PC-9 (cell line): ENCODE measurements around the gene RGS3. TPM values are rescaled to one million over a fixed set of nuclear protein-coding genes. Genes with fewer than 3 reads are reported as not detected.
A peak's percentile ranks its signal among the peaks of the same experiment; 100 is the strongest.

Experiments
- BruUV-seq: library from RNA; stranded (reverse); fragments of 400-500 nt; replicated peaks from 2 replicates; lab custom pipeline; 2021; lab: Mats Ljungman, UMichigan
- CTCF ChIA-PET: fragments of 300-600 bp; sonication (Branson Sonifier 250); formaldehyde crosslinking; loops from one replicate; lab custom pipeline; 2022; ENCODE audit warnings: antibody characterized with exemption; lab: Charles Lee
- POLR2A ChIA-PET: fragments of 300-600 bp; sonication (Branson Sonifier 250); formaldehyde crosslinking; loops from one replicate; lab custom pipeline; 2022; ENCODE audit warnings: antibody characterized with exemption; ENCODE audit not compliant: unreplicated experiment; lab: Charles Lee
- DNase-seq, 2 experiments: peaks; one replicate each; pipeline versions ENCODE4 v3.0.0 to v3.0.0-alpha.2; 2015 to 2022; ENCODE audit warnings: mixed read lengths in 1 of 2
- H2AFZ ChIP-seq: fragments of 200-600 bp; sonication (generic); 2 replicates; pipeline ENCODE4 v1.8.1; 2017; ENCODE audit warnings: antibody characterized with exemption
- H3F3A ChIP-seq: fragments of 200-600 bp; sonication (generic); 2 replicates; pipeline ENCODE4 v1.8.1; 2017; ENCODE audit warnings: antibody characterized with exemption, mild to moderate bottlenecking, low read depth; ENCODE audit not compliant: insufficient read depth
- H3K27ac ChIP-seq: fragments of 200-600 bp; sonication (generic); 2 replicates; pipeline ENCODE4 v1.6.1; 2016; ENCODE audit warnings: mixed run types
- H3K27me3 ChIP-seq: fragments of 200-600 bp; sonication (generic); 2 replicates; pipeline ENCODE4 v1.6.1; 2016; ENCODE audit warnings: low read depth, mixed run types; ENCODE audit not compliant: insufficient read depth
- H3K36me3 ChIP-seq: fragments of 200-600 bp; sonication (generic); 2 replicates; pipeline ENCODE4 v1.6.1; 2016; ENCODE audit warnings: low read depth, mixed run types
- H3K4me1 ChIP-seq: fragments of 200-600 bp; sonication (generic); replicated peaks from 2 replicates; pipeline ENCODE4 v1.6.1; 2016; ENCODE audit warnings: mixed run types; ENCODE audit not compliant: insufficient read depth
- H3K4me2 ChIP-seq: fragments of 200-600 bp; sonication (generic); 2 replicates; pipeline ENCODE4 v1.6.1; 2017; ENCODE audit warnings: mixed run types
- H3K4me3 ChIP-seq: fragments of 200-600 bp; sonication (generic); 2 replicates; pipeline ENCODE4 v1.6.1; 2016; ENCODE audit warnings: mixed run types
- H3K79me2 ChIP-seq: fragments of 200-600 bp; sonication (generic); 2 replicates; pipeline ENCODE4 v1.6.1; 2017; ENCODE audit warnings: low read depth, mixed run types
- H3K9me2 ChIP-seq: fragments of 200-600 bp; sonication (generic); 2 replicates; pipeline ENCODE4 v1.8.1; 2017; ENCODE audit warnings: mild to moderate bottlenecking; ENCODE audit not compliant: insufficient read depth
- H3K9me3 ChIP-seq: fragments of 200-600 bp; sonication (generic); 2 replicates; pipeline ENCODE4 v1.8.1; 2016; ENCODE audit warnings: low read depth; ENCODE audit not compliant: insufficient read depth
- H4K20me1 ChIP-seq: fragments of 200-600 bp; sonication (generic); 2 replicates; pipeline ENCODE4 v1.8.1; 2017; ENCODE audit not compliant: insufficient read depth
- CTCF ChIP-seq: fragments of 200-600 bp; sonication (generic); conservative IDR thresholded peaks from 2 replicates; pipeline ENCODE4 v1.6.1; 2017; ENCODE audit warnings: mixed run types, antibody characterized with exemption, mild to moderate bottlenecking, moderate library complexity
- EZH2 ChIP-seq: fragments of 200-600 bp; sonication (generic); IDR thresholded peaks from 2 replicates; pipeline ENCODE4 v1.8.0; 2017; ENCODE audit warnings: antibody characterized with exemption, low read depth
- intact Hi-C: fragments of 100-400 bp; cut with micrococcal nuclease; formaldehyde crosslinking; loops from one replicate; pipeline ENCODE4 v1.10.0; 2022; ENCODE audit not compliant: unreplicated experiment
- total RNA-seq: library from RNA; stranded (reverse); gene quantifications from 2 replicates; pipeline ENCODE4 v1.2.3, GENCODE V29; 2021

The RGS3 gene
- total RNA-seq, 1 experiment from 2014 or later = 75.8 TPM

GRCh38 chr9:113590389-113590788 is 126.9 kb downstream of the RGS3 start:
- no peak overlapping the region for H3K27ac ChIP-seq
- H3F3A ChIP-seq = no peaks in the 10 kb centered on the region; the same call in 1 of the 2 replicates
- no peaks in the 10 kb centered on the region for H4K20me1 ChIP-seq
- no peaks in the 10 kb centered on the region for H3K9me2 ChIP-seq
- ChIA-PET POLR2A (no interaction called here), CTCF (no interaction called here)
- TF ChIP-seq CTCF (no peak), EZH2 (no peak)
- no peaks in the 10 kb centered on the region for H3K27me3 ChIP-seq
- intact Hi-C loops = loop anchor here (2.0 to 5.0 kb wide), 3 partner anchors 144 to 422 kb away; partner anchors contain the start of genes CDC26 and PRPF4
- H3K9me3 ChIP-seq = no peaks in the 10 kb centered on the region
- no peak overlapping the region for H3K4me2 ChIP-seq
- H3K36me3 ChIP-seq = 0 out of 2 replicates have a peak, but pooled peaks cover under 1% of the 10 kb centered on the region
- H3K79me2 ChIP-seq = no peaks in the 10 kb centered on the region
- no peak for DNase-seq
- H3K4me1 ChIP-seq = no peaks in the 10 kb centered on the region
- no peak overlapping the region for H3K4me3 ChIP-seq
- H2AFZ ChIP-seq = no peak overlapping the region
- no TSS peak for BruUV-seq

- Histone ChIP-seq H3K4me3 (no peak overlapping the region), H3F3A (no peaks in the 10 kb centered on the region; the same call in 1 of the 2 replicates), H3K27ac (no peak overlapping the region), H3K4me1 (no peaks in the 10 kb centered on the region), H4K20me1 (no peaks in the 10 kb centered on the region), H3K4me2 (no peak overlapping the region), H3K36me3 (no peaks in the 10 kb centered on the region), H3K9me2 (no peaks in the 10 kb centered on the region), H3K27me3 (no peaks in the 10 kb centered on the region), H2AFZ (no peak overlapping the region), H3K79me2 (no peaks in the 10 kb centered on the region), H3K9me3 (no peaks in the 10 kb centered on the region)
- peak in 1 of 2 experiments; percentile 79 for DNase-seq
- ChIA-PET POLR2A (interaction anchor here (0.6 to 0.7 kb wide), 4 partner anchors 9 to 441 kb away, joined by 3 read pairs; partner anchors contain the start of gene SLC31A2), CTCF (interaction anchor here (0.6 to 2.6 kb wide), 9 partner anchors 9 to 1103 kb away, joined by 3 to 59 read pairs (median 4); partner anchors contain the start of gene CDC26)
- BruUV-seq = no TSS peak
- intact Hi-C loops = loop anchor here (1.0 to 5.0 kb wide), 4 partner anchors 64 to 421 kb away; partner anchors contain the start of genes CDC26 and PRPF4
- TF ChIP-seq CTCF (peak; percentile 95), EZH2 (no peak)
These were observed 127.7 kb downstream of the RGS3 start for GRCh38 chr9:113590991-113591898.

- no peak overlapping the region for H2AFZ ChIP-seq
- no peaks in the 10 kb centered on the region for H3K79me2 ChIP-seq
- H4K20me1 ChIP-seq = no peaks in the 10 kb centered on the region
- intact Hi-C loops = loop anchor here (1.0 to 5.0 kb wide), 4 partner anchors 63 to 420 kb away; partner anchors contain the start of genes CDC26 and PRPF4
- H3K9me3 ChIP-seq = no peaks in the 10 kb centered on the region
- no peak overlapping the region for H3K4me3 ChIP-seq
- ChIA-PET CTCF (interaction anchor here (0.6 to 2.6 kb wide), 10 partner anchors 10 to 1103 kb away, joined by 3 to 59 read pairs (median 4); partner anchors contain the start of gene CDC26), POLR2A (interaction anchor here (0.6 to 0.7 kb wide), 4 partner anchors 10 to 442 kb away, joined by 3 read pairs; partner anchors contain the start of gene SLC31A2)
- no peaks in the 10 kb centered on the region for H3K4me1 ChIP-seq
- no peak overlapping the region for H3K4me2 ChIP-seq
- DNase-seq = no peak
- no peaks in the 10 kb centered on the region for H3K9me2 ChIP-seq
- H3K27me3 ChIP-seq = no peaks in the 10 kb centered on the region
- peak; percentile 11; the same call in 1 of the 2 replicates for TF ChIP-seq CTCF
- TF ChIP-seq EZH2 = no peak
- TSS peak; percentile 15 for BruUV-seq
- H3K36me3 ChIP-seq = no peaks in the 10 kb centered on the region
- H3K27ac ChIP-seq = no peak overlapping the region
- no peaks in the 10 kb centered on the region; the same call in 1 of the 2 replicates for H3F3A ChIP-seq
These were observed 128.5 kb downstream of the RGS3 start for GRCh38 chr9:113591899-113592625.
